DND-41 (cell line): ENCODE measurements around the gene HHATL.

Source experiments
- CTCF ChIP-seq: IDR thresholded peaks from 2 replicates; pipeline ENCODE4 v1.5.1; 2012; ENCODE audit warnings: borderline replicate concordance, low read length, moderate library complexity, mild to moderate bottlenecking; ENCODE audit not compliant: poor library complexity, severe bottlenecking; ENCODE audit errors: extremely low read depth
- EZH2 ChIP-seq: IDR thresholded peaks from 3 replicates; pipeline ENCODE4 v1.6.1; 2012; ENCODE audit warnings: borderline replicate concordance, low read depth, mild to moderate bottlenecking, moderate library complexity, low read length, inconsistent platforms; ENCODE audit not compliant: severe bottlenecking

- TF ChIP-seq CTCF (no peak), EZH2 (no peak)
Measured at GRCh38 chr3:42668413-42668760, 34.2 kb downstream of the HHATL start.
